NCI-H146 (cell line): ENCODE measurements around the gene FGF3.

Source experiments
- DNase-seq: peaks from one replicate; lab custom pipeline; 2025; lab: John Stamatoyannopoulos, UW

FGF3 gene

GRCh38 chr11:69818603-69819441, at the start of gene FGF3:
TSS of gene FGF3 (minus strand) at chr11:69819416. CDS start at chr11:69818933, 483 bp downstream.
- no peak for DNase-seq

- DNase-seq, result no peak
Observed at GRCh38 chr11:69868871-69869270, 49.7 kb upstream of the FGF3 start.

GRCh38 chr11:69868006-69868810, 49.0 kb upstream of the FGF3 start:
- no peak for DNase-seq

GRCh38 chr11:69867076-69868005, 48.1 kb upstream of the FGF3 start:
- DNase-seq, result no peak

- DNase-seq, result no peak
Observed at GRCh38 chr11:69866648-69867047, 47.4 kb upstream of the FGF3 start.

- no peak for DNase-seq
Observed at GRCh38 chr11:69865707-69866106, 46.5 kb upstream of the FGF3 start.

GRCh38 chr11:69864686-69865661, 45.8 kb upstream of the FGF3 start:
- no peak for DNase-seq

- no peak for DNase-seq
Observed at GRCh38 chr11:69863544-69864200, 44.5 kb upstream of the FGF3 start.

GRCh38 chr11:69862797-69863543, 43.8 kb upstream of the FGF3 start:
- no peak for DNase-seq

- no peak for DNase-seq
Observed at GRCh38 chr11:69862331-69862771, 43.1 kb upstream of the FGF3 start.

- DNase-seq, result no peak
Observed at GRCh38 chr11:69861901-69862300, 42.7 kb upstream of the FGF3 start.

GRCh38 chr11:69860796-69861445, 41.7 kb upstream of the FGF3 start:
- no peak for DNase-seq

- no peak for DNase-seq
Observed at GRCh38 chr11:69860244-69860643, 41.0 kb upstream of the FGF3 start.

GRCh38 chr11:69859275-69859934, 40.2 kb upstream of the FGF3 start:
- no peak for DNase-seq

GRCh38 chr11:69855421-69855820, 36.2 kb upstream of the FGF3 start:
- DNase-seq, result no peak

- no peak for DNase-seq
Observed at GRCh38 chr11:69854713-69855112, 35.5 kb upstream of the FGF3 start.

GRCh38 chr11:69852056-69852455, 32.8 kb upstream of the FGF3 start:
- DNase-seq, result no peak

GRCh38 chr11:69848201-69848600, 29.0 kb upstream of the FGF3 start:
- DNase-seq, result no peak
